Caco-2 (cell line): ENCODE results near the gene USF2. TPM values are rescaled to one million over a fixed set of nuclear protein-coding genes. Genes with fewer than 3 reads are reported as not detected.

ENCODE experiments used
- BruUV-seq: library from RNA; stranded (reverse); fragments of 400-500 nt; replicated peaks from 2 replicates; lab custom pipeline; 2021; lab: Mats Ljungman, UMichigan
- CTCF ChIA-PET: fragments of 300-600 bp; sonication (Branson Sonifier 250); formaldehyde crosslinking; loops from one replicate; lab custom pipeline; 2022; ENCODE audit warnings: antibody characterized with exemption; lab: Charles Lee
- POLR2A ChIA-PET: fragments of 300-600 bp; sonication (Branson Sonifier 250); formaldehyde crosslinking; loops from one replicate; lab custom pipeline; 2022; ENCODE audit warnings: antibody characterized with exemption; lab: Charles Lee
- DNase-seq, 2 experiments: peaks; one replicate each; pipeline versions ENCODE4 v3.0.0 to v3.0.0-alpha.2; 2020 to 2022
- H3K27me3 ChIP-seq: replicated peaks from 2 replicates; pipeline ENCODE4 v1.6.0; 2011; ENCODE audit warnings: low read length; ENCODE audit not compliant: control insufficient read depth, insufficient read depth
- H3K36me3 ChIP-seq: 2 replicates; pipeline ENCODE4 v1.5.1; 2011; ENCODE audit warnings: low read length; ENCODE audit not compliant: control insufficient read depth, insufficient read depth
- H3K4me1 ChIP-seq: fragments of 250-450 bp; sonication (Bioruptor Pico); 2 replicates; pipeline ENCODE4 v1.5.1; 2020; ENCODE audit warnings: mild to moderate bottlenecking
- H3K4me3 ChIP-seq: 2 replicates; pipeline ENCODE4 v1.5.1; 2011; ENCODE audit warnings: low read depth, mild to moderate bottlenecking, control low read depth, low read length
- H3K9me3 ChIP-seq: fragments of 250-450 bp; sonication (Bioruptor Pico); 2 replicates; pipeline ENCODE4 v1.5.1; 2020; ENCODE audit warnings: mild to moderate bottlenecking, moderate library complexity
- H3K27ac Mint-ChIP-seq: one replicate; pipeline ENCODE4 v1.8.0; 2022; ENCODE audit warnings: mixed read lengths; ENCODE audit not compliant: unreplicated experiment
- H3K27me3 Mint-ChIP-seq: one replicate; pipeline ENCODE4 v1.8.0; 2022; ENCODE audit warnings: mixed read lengths; ENCODE audit not compliant: insufficient read depth, unreplicated experiment
- H3K36me3 Mint-ChIP-seq: one replicate; pipeline ENCODE4 v1.8.0; 2022; ENCODE audit warnings: mild to moderate bottlenecking, mixed read lengths; ENCODE audit not compliant: insufficient read depth, unreplicated experiment
- H3K4me1 Mint-ChIP-seq: one replicate; pipeline ENCODE4 v1.8.0; 2022; ENCODE audit warnings: low read depth, mixed read lengths; ENCODE audit not compliant: unreplicated experiment
- H3K4me3 Mint-ChIP-seq: one replicate; pipeline ENCODE4 v1.8.0; 2022; ENCODE audit warnings: mild to moderate bottlenecking, moderate library complexity, mixed read lengths; ENCODE audit not compliant: unreplicated experiment
- H3K9me3 Mint-ChIP-seq: one replicate; pipeline ENCODE4 v1.8.0; 2022; ENCODE audit warnings: mixed read lengths; ENCODE audit not compliant: unreplicated experiment
- CTCF ChIP-seq, 2 experiments: fragments of 200-600 bp in 1 of 2; IDR thresholded peaks; 1 replicate in 1 of 2; 2 replicates in 1 of 2; pipeline versions ENCODE4 v1.5.1 to v1.8.0; 2011 to 2022; ENCODE audit warnings: antibody characterized with exemption in 1 of 2, control low read depth in 1 of 2, inconsistent platforms in 1 of 2, low read depth in 1 of 2, low read length in 1 of 2, mild to moderate bottlenecking in 1 of 2, moderate library complexity in 1 of 2; ENCODE audit not compliant: insufficient read depth in 1 of 2, severe bottlenecking in 1 of 2, unreplicated experiment in 1 of 2
- intact Hi-C: fragments of 100-400 bp; cut with micrococcal nuclease; formaldehyde crosslinking; loops from one replicate; pipeline ENCODE4 v1.10.0; 2022; ENCODE audit not compliant: unreplicated experiment
- total RNA-seq: library from RNA; stranded (reverse); gene quantifications from 2 replicates; pipeline ENCODE4 v1.2.3, GENCODE V29; 2022

Gene USF2
- total RNA-seq, 1 experiment from 2014 or later: 105 TPM

DNA sequence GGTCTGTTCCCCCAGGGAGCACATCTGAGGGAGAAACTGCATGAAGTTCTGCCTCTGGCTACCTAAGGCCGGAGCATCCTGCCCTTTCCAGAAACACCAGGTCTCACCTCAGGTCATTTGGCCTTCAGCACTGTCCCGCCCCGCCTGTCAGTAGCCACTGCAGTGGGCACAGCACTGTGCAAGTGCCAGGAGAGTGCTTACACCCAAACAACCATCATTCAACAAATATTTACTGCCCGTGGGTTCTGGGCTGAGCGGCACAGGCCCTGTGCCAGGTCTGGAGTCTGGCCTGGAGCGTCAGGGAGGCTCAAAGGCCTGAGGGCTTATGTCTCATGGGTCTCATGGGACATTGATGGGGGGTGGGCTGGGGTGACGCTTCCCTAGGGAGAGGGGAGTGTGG lies 2.8 kb downstream of the USF2 start:
- no peaks in the 10 kb centered on the region for H3K27me3 Mint-ChIP-seq
- H3K27ac Mint-ChIP-seq: no peak overlapping the region
- ChIA-PET CTCF (no interaction called here), POLR2A (no interaction called here)
- Histone ChIP-seq H3K4me1 (peaks cover 10% of the 10 kb centered on the region), H3K36me3 (peaks cover 4% of the 10 kb centered on the region), H3K27me3 (no peaks in the 10 kb centered on the region), H3K4me3 (no peak overlapping the region), H3K9me3 (no peaks in the 10 kb centered on the region)
- no peak overlapping the region for H3K4me3 Mint-ChIP-seq
- TF ChIP-seq CTCF (IDR thresholded peaks at IDR 0.05; ENCODE audit: insufficient read depth in 1 of 2, low read depth in 1 of 2, low read length in 1 of 2, severe bottlenecking in 1 of 2, unreplicated experiment in 1 of 2): no peak
- H3K4me1 Mint-ChIP-seq: no peaks in the 10 kb centered on the region
- H3K36me3 Mint-ChIP-seq: peaks cover 85% of the 10 kb centered on the region
- intact Hi-C loops: no loop called here
- no peaks in the 10 kb centered on the region for H3K9me3 Mint-ChIP-seq
- BruUV-seq: no TSS peak
- DNase-seq: no peak

DNA sequence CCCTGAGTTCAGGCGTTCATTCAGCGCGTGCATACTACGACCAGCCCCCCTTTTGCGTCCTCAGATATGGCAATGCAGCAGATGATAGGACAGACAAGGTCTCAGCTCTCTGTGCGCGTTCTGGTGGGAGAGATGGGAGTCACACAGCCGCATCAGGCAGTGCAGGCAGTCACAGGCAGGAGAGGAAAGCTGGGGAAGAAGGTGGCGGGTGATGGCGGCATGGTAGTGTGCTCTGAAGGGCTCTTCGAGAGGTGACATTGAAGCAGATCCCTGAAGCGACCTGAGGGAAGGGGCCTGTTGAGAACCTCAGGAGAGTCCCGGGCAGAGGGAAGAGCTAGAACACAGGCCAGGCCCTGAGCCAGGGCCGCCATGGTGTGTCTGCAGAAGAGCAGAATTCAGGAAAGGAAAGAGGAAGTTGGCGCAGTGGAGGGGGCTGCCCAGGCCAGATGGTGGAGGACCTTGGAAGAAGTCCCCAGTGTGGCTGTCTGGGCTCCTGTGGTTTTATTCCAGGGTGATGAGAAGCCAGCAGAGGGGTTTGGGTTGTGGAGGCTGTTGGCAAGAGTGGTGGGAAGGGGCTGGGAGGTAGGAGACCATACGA lies 3.5 kb downstream of the USF2 start:
- Histone ChIP-seq H3K9me3 (no peaks in the 10 kb centered on the region), H3K27me3 (no peaks in the 10 kb centered on the region), H3K4me1 (peaks cover 6% of the 10 kb centered on the region), H3K4me3 (no peak overlapping the region), H3K36me3 (peaks cover 4% of the 10 kb centered on the region)
- ChIA-PET CTCF (no interaction called here), POLR2A (no interaction called here)
- TF ChIP-seq CTCF (IDR thresholded peaks at IDR 0.05; ENCODE audit: insufficient read depth in 1 of 2, low read depth in 1 of 2, low read length in 1 of 2, severe bottlenecking in 1 of 2, unreplicated experiment in 1 of 2): no peak
- BruUV-seq: no TSS peak
- Mint-ChIP-seq H3K36me3 (peaks cover 81% of the 10 kb centered on the region), H3K9me3 (no peaks in the 10 kb centered on the region), H3K27me3 (no peaks in the 10 kb centered on the region), H3K27ac (peak overlapping the region; percentile 14), H3K4me3 (no peak overlapping the region), H3K4me1 (no peaks in the 10 kb centered on the region)
- intact Hi-C loops: no loop called here
- no peak for DNase-seq

DNA sequence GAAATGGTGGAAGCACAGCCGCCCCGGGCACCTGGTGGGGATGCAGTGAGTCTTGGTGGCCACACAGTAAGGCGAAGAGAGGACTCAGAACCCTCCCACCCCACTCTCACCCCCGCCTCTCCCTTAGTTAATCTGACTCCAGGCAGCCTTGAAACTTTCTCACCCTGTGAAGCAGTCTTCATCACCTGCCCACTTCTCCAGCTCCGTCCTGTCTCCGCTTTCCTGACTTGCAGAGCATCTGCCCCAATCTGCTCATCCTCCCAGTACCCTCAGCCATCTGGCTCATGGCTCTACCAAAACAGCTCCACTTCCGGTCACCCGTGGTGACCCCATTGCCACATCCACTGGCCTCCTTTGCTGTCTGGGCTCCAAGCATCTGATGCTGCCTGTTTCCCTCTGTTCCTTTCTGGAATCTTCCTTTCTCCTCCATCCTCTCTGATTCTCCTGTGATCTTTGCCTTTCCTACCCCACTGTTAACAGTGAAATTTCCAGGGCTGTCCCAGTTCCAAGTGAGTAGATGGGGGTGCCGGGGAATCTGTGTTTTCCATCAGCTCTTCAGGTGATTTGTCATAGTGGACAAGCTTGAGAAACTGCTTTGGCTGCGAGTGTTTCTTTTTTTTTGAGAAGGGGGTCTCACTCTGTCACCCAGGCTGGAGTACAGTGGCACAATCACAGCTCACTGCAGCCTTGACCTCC lies 4.3 kb downstream of the USF2 start:
- peaks cover 4% of the 10 kb centered on the region; the same call in 1 of the 2 replicates for H3K36me3 ChIP-seq
- ChIA-PET CTCF (no interaction called here), POLR2A (no interaction called here)
- H3K27me3 Mint-ChIP-seq: no peaks in the 10 kb centered on the region
- H3K36me3 Mint-ChIP-seq: peaks cover 81% of the 10 kb centered on the region
- H3K27ac Mint-ChIP-seq: no peak overlapping the region
- DNase-seq: no peak
- intact Hi-C loops: no loop called here
- H3K4me3 Mint-ChIP-seq: peak overlapping the region; percentile 1
- no peaks in the 10 kb centered on the region for H3K9me3 Mint-ChIP-seq
- no peaks in the 10 kb centered on the region for H3K27me3 ChIP-seq
- no TSS peak for BruUV-seq
- no peaks in the 10 kb centered on the region for H3K4me1 Mint-ChIP-seq
- TF ChIP-seq CTCF (IDR thresholded peaks at IDR 0.05; ENCODE audit: insufficient read depth in 1 of 2, low read depth in 1 of 2, low read length in 1 of 2, severe bottlenecking in 1 of 2, unreplicated experiment in 1 of 2): no peak
- peaks cover 6% of the 10 kb centered on the region for H3K4me1 ChIP-seq
- no peaks in the 10 kb centered on the region for H3K9me3 ChIP-seq
- H3K4me3 ChIP-seq: no peak overlapping the region
